ENCODE measurements around the gene CFAP46. TPM values are rescaled to one million over a fixed set of nuclear protein-coding genes. Genes with fewer than 3 reads are reported as not detected.

The CFAP46 gene
- total RNA-seq, 1 donor from 2014 or later, result 0.94 TPM

Other genes with a start within 250 kb of the CFAP46 start
- not detected for gene NKX6-2, start 156.4 kb downstream of the CFAP46 start, total RNA-seq
- 0.19 TPM for gene ADGRA1, start 145.4 kb upstream of the CFAP46 start, total RNA-seq
- gene KNDC1, start 217.6 kb upstream of the CFAP46 start, total RNA-seq, result 0.05 TPM